OCI-LY7 (cell line): ENCODE data around the gene CHST13.

ENCODE experiments used
- CTCF ChIP-seq: fragments of 200-600 bp; sonication (generic); conservative IDR thresholded peaks from 2 replicates; pipeline ENCODE4 v1.5.1; 2014; ENCODE audit warnings: mild to moderate bottlenecking, antibody characterized with exemption, low read length, moderate library complexity, mixed read lengths
- EZH2phosphoT487 ChIP-seq: fragments of 200-600 bp; sonication (generic); IDR thresholded peaks from 2 replicates; pipeline ENCODE4 v1.6.1; 2018; ENCODE audit warnings: low read depth, borderline replicate concordance, mild to moderate bottlenecking, mixed run types, antibody characterized with exemption, low read length, moderate library complexity, mixed read lengths

DNA sequence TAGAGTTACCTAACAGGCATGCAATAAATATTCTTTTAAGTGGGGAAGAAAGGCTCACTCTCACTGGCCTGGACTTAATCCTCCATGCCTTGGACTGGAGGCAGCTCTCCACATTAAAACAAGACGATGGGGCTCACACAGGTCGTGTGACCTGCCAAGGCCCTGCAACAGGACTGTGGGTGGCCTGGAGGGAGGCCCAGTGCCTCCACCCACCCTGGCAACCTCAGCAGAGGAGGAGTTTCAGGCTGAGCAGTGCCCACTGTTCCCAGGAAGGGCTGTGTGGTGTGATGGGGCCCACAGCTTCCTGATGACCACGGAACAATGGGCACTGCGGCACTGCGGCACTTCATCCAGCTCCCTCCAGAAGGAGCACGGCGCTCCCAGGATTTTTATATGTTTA, 11.9 kb upstream of the CHST13 start:
- TF ChIP-seq CTCF (no peak), EZH2phosphoT487 (no peak)
